ENCODE data around the gene CD200R1.

The CD200R1 gene

DNA sequence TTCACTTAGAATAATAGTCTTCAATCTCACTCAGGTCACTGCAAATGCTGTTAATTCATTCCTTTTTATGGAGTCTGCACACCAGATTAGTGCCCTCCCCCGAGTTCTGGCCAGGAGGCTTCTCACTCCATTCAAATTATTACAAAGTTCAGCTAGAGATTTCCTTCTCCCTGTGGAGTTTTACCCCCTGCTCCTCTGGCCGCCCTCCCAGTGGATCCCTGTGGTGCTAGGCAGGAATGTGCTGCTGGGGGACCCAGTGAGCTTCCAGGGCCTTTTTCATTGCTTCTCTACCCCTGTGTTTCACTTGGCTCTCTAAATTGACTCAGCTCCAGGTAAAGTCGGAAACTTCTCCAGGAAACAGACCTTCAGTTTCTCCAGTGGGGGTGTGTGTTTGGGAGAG lies 85.5 kb downstream of the CD200R1 start:
- DNase-seq (ENCODE audit: low spot score) = no peak

DNA sequence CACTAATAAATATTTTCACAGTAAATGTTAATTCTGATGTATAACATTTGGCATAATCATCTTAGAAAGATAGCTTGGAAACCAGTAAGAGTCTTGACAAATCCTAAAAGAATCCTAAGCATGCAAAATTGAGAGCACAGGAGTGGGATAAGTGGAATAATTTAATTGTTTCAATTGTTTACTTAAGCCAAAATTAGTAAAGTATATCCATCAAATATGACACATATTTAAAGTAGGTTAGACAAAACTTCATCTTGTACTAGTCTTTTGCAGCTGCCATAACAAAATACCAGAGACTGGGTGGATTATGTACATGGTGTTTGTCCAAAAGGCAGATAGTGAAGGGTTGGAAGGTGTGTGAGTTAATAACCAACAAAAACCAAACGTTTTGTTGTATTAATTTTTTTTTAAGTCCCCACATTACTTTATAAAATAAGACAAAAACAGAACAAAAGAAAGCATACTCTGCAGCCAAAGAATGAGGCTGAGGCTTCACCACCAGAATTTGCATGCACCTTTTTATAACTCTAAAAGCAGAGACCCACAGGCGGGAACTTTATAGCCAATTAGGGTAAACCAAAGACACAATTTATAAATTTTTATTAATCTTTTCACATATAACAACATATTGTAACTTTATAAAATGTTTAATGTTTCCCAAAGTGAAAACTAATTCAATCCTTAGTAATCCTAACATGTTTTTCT lies 86.4 kb downstream of the CD200R1 start:
- no peak for DNase-seq (ENCODE audit: low spot score)

DNA sequence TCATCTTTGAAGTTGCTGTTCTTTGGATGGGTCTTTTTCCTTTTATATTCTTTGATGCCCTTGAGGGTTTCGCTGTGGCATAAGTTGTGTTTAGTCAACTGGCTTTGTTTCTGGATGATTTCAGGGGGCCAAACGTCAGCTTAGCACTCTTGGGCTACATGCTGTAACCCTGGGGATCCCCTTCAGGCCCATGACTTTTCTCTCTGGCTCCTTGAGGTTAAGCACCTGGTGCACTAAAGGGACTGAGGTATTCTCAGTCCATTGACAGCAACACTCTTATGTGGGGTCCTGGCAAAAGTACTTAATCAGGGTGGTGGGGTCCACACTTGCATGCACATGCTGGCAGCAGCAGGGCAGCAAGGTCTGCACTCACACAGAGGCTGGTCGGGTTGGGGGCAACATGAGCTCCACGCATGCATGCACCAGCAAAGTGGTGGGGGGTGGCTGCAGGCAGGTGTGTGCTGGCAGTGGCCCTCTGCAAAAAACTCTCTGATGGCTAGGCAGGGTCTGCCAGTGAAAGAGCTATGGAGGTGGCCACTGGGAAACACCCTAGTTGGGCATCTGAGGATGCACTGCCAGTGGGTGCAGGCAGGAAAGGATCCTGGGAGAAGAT lies 90.1 kb downstream of the CD200R1 start:
- DNase-seq (ENCODE audit: low spot score) = no peak

DNA sequence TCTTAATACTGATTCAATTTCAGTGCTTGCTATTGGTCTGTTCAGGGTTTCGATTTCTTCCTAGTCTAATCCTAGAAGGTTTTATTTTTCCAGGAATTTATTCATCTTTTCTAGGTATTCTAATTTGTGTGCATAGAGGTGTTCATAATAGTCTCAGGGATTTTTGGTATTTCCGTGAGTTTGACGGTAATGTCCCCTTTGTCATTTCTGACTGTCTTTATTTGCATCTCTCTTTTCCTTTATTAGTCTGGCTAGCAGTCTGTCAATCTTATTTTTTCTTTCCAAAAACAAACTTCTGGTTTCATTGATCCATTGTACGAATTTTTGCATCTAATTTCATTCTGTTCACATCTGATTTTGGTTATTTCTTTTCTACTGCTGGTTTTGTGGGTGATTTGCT lies 93.0 kb downstream of the CD200R1 start:
- DNase-seq (ENCODE audit: low spot score) = no peak

DNA sequence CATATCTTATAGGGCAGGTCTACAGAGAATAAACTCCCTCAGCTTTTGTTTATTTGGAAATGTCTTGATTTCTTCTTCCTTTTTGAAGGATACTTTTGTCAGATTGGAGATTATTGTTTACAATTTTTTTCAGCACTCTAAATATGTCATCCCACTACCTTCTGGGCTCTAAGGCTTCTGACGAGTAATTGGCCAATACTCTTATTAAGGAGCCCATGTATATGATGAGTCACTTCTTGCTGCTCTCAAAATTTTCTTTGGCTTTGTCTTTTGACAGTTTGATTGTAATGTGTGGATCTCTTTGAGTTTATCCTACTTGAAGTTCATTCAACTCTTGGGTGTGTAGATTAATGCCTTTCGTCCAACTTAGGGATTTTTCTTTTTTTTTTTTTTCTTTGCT lies 99.3 kb downstream of the CD200R1 start:
- no peak for DNase-seq (ENCODE audit: low spot score)

DNA sequence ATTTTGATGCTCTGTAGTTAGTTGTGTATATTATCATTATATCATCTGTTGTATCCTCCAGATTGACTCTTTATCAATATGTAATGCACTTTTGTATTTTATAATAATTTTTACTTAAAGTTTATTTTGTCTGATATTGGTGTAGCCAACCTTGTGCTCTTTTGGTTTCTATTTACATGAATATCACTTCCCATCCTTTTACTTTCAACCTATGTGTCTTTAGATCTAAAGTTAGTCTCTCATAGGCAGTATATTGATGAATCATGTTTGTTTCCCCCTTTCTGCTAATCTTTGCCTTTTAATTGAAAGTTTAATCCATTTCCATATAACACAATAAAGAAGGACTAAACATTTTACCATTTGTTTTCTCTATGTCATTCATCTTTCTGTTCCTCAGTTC lies 100.2 kb downstream of the CD200R1 start:
- no peak for DNase-seq (ENCODE audit: low spot score)

DNA sequence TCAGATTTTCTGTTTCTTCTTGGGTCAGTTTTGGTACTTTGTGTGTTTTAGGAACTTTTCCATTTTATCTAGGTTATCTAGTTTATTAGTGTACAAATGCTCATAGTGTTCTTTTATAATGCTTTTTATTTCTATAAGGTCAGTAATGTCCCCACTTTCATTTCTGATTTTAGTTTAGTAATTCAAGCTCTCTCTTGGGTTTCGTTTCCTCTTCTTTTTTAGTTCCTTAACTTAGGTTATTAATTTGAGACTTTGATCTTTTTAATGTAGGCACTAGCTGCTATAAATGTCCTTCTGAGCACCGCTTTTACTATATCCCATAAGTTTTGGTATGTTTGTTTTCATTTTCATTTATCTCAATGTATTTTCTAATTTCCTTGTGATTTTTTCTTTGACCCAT lies 101.3 kb downstream of the CD200R1 start:
- DNase-seq (ENCODE audit: low spot score) = no peak

DNA sequence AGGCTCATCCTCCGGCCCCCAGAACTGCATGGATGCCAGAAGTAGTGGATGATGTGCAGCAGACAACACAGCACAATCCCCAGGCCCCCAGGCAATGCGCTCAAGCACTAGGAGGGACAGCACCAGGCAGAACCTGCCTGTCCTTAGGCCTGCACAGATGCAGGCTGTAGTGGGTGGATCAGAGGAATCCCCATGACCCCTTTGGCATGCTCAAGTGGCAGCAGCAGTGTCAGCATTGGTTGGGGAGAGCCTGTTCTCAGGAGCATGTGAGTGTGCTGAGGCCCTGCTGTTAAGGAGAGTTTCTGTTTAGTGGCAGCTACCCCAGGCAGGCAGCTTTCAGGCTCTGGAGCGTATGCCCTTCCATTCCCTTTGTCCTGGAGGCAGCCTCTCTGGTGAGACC lies 103.2 kb downstream of the CD200R1 start:
- DNase-seq (ENCODE audit: low spot score) = no peak

Data from SK-N-DZ (cell line).